Chondrocyte (in vitro differentiated cells): ENCODE data around the gene IFIT1. TPM values are rescaled to one million over a fixed set of nuclear protein-coding genes. Genes with fewer than 3 reads are reported as not detected.

Experiments
- DNase-seq: peaks from one replicate; pipeline ENCODE4 v3.0.0; 2021; ENCODE audit warnings: mixed read lengths, low spot score
- H3K27ac Mint-ChIP-seq: one replicate; pipeline ENCODE4 v1.8.0; 2021; ENCODE audit warnings: mild to moderate bottlenecking, moderate library complexity, mixed read lengths; ENCODE audit not compliant: unreplicated experiment
- H3K27me3 Mint-ChIP-seq: 2 replicates; pipeline ENCODE4 v1.8.0; 2021; ENCODE audit warnings: low read depth, mixed read lengths
- H3K36me3 Mint-ChIP-seq: 2 replicates; pipeline ENCODE4 v1.8.0; 2021; ENCODE audit warnings: low read depth, mixed read lengths
- H3K4me1 Mint-ChIP-seq: 2 replicates; pipeline ENCODE4 v1.8.0; 2021; ENCODE audit warnings: low read depth, mild to moderate bottlenecking, mixed read lengths
- H3K4me3 Mint-ChIP-seq: one replicate; pipeline ENCODE4 v1.8.0; 2021; ENCODE audit warnings: mild to moderate bottlenecking, moderate library complexity, mixed read lengths; ENCODE audit not compliant: unreplicated experiment
- H3K9me3 Mint-ChIP-seq: 2 replicates; pipeline ENCODE4 v1.8.0; 2021; ENCODE audit warnings: low read depth, mixed read lengths
- CTCF ChIP-seq: fragments of 200-600 bp; sonication (generic); IDR thresholded peaks from 2 replicates; pipeline ENCODE4 v1.5.0; 2021; ENCODE audit warnings: antibody characterized with exemption, mild to moderate bottlenecking, moderate library complexity
- total RNA-seq: library from RNA; stranded (reverse); gene quantifications from 3 replicates; pipeline ENCODE4 v1.2.1, GENCODE V29; 2021

IFIT1 gene
- total RNA-seq, 1 donor from 2014 or later, result 2.0 TPM

GRCh38 chr10:89373916-89374711 lies 18.3 kb upstream of the IFIT1 start:
- Mint-ChIP-seq H3K4me1 (peaks cover 29% of the 10 kb centered on the region), H3K27ac (peak overlapping the region; percentile 85), H3K9me3 (no peaks in the 10 kb centered on the region), H3K27me3 (no peaks in the 10 kb centered on the region), H3K4me3 (no peak overlapping the region), H3K36me3 (no peaks in the 10 kb centered on the region)
- no peak for DNase-seq
- no peak for TF ChIP-seq CTCF

GRCh38 chr10:89374713-89375141 lies 17.7 kb upstream of the IFIT1 start:
- no peaks in the 10 kb centered on the region for H3K36me3 Mint-ChIP-seq
- DNase-seq, result no peak
- no peak for TF ChIP-seq CTCF
- no peaks in the 10 kb centered on the region for H3K27me3 Mint-ChIP-seq
- no peak overlapping the region for H3K4me3 Mint-ChIP-seq
- H3K9me3 Mint-ChIP-seq, result no peaks in the 10 kb centered on the region
- H3K27ac Mint-ChIP-seq, result peak overlapping the region; percentile 85
- peaks cover 23% of the 10 kb centered on the region for H3K4me1 Mint-ChIP-seq

GRCh38 chr10:89377705-89378637 lies 14.5 kb upstream of the IFIT1 start, which contains the start of gene IFIT1B:
TSS of gene IFIT1B (plus strand) at chr10:89378056. CDS start at chr10:89378136, 80 bp downstream.
- no peak within 1 kb of the TSS for H3K4me3 Mint-ChIP-seq
- no peak for DNase-seq
- no peak for TF ChIP-seq CTCF
- H3K27me3 Mint-ChIP-seq, result no peaks in the 10 kb centered on the region
- no peaks in the 10 kb centered on the region for H3K36me3 Mint-ChIP-seq
- peaks cover 19% of the 10 kb centered on the region for H3K4me1 Mint-ChIP-seq
- H3K27ac Mint-ChIP-seq, result no peak within 1 kb of the TSS
- no peaks in the 10 kb centered on the region for H3K9me3 Mint-ChIP-seq

- Mint-ChIP-seq H3K27me3 (no peaks in the 10 kb centered on the region), H3K9me3 (no peaks in the 10 kb centered on the region), H3K27ac (no peak overlapping the region), H3K36me3 (no peaks in the 10 kb centered on the region), H3K4me3 (no peak overlapping the region), H3K4me1 (peaks cover 12% of the 10 kb centered on the region)
- DNase-seq, result no peak
- no peak for TF ChIP-seq CTCF
Observed at GRCh38 chr10:89379103-89379502, 13.3 kb upstream of the IFIT1 start.

- H3K9me3 Mint-ChIP-seq, result no peaks in the 10 kb centered on the region
- no peak for TF ChIP-seq CTCF
- DNase-seq, result no peak
- H3K36me3 Mint-ChIP-seq, result no peaks in the 10 kb centered on the region
- no peaks in the 10 kb centered on the region for H3K4me1 Mint-ChIP-seq
- H3K27ac Mint-ChIP-seq, result no peak overlapping the region
- H3K27me3 Mint-ChIP-seq, result no peaks in the 10 kb centered on the region
- no peak overlapping the region for H3K4me3 Mint-ChIP-seq
Observed at GRCh38 chr10:89382757-89383156, 9.7 kb upstream of the IFIT1 start.
